Fibroblast of skin of abdomen (primary cell): ENCODE data around the gene UBE2D3. TPM values are rescaled to one million over a fixed set of nuclear protein-coding genes. Genes with fewer than 3 reads are reported as not detected.
"Not testable (repeated sequence)": the region's sequence is repeated elsewhere in the genome, so short reads cannot be mapped to it uniquely, and the experiment has no call there.

Experiments
- DNase-seq: peaks from one replicate; pipeline ENCODE4 v3.0.0-alpha.2; 2013
- polyA plus RNA-seq, 2 experiments: library from polyadenylated mRNA; unstranded; fragments of 120-200 nt; gene quantifications; one replicate each; pipeline ENCODE4 v1.2.1, GENCODE V29; 2013; ENCODE audit not compliant: insufficient read length in 2 of 2

Gene UBE2D3
- 302 TPM for polyA plus RNA-seq (2013, experiment 1 of 2; ENCODE audit: insufficient read length)
- 266 TPM for polyA plus RNA-seq (2013, experiment 2 of 2; ENCODE audit: insufficient read length)

GRCh38 chr4:102826890-102827673 is at the start of gene UBE2D3:
Gene UBE2D3, minus strand, starts transcription at chr4:102827551. Its CDS starts 1,043 bp downstream, at chr4:102826508.
- DNase-seq: peak; percentile 97

GRCh38 chr4:102871772-102872171 is 44.4 kb upstream of the UBE2D3 start:
- no peak for DNase-seq

- peak; percentile 1 for DNase-seq
These were observed 42.3 kb upstream of the UBE2D3 start for GRCh38 chr4:102869569-102870197.

- peak; percentile 93 for DNase-seq
These were observed 41.6 kb upstream of the UBE2D3 start, which contains the start of gene CISD2 for GRCh38 chr4:102868781-102869568. Gene CISD2, plus strand, starts transcription at chr4:102868992. Its CDS starts 93 bp downstream, at chr4:102869085.

- no peak for DNase-seq
These were observed 40.9 kb upstream of the UBE2D3 start for GRCh38 chr4:102868153-102868780.

- no peak for DNase-seq
These were observed 40.2 kb upstream of the UBE2D3 start for GRCh38 chr4:102867278-102868152.

GRCh38 chr4:102865327-102865726 is 38.0 kb upstream of the UBE2D3 start:
- not testable (repeated sequence) for DNase-seq

- no peak for DNase-seq
These were observed 35.4 kb upstream of the UBE2D3 start for GRCh38 chr4:102862747-102863146.

GRCh38 chr4:102862016-102862415 is 34.7 kb upstream of the UBE2D3 start:
- DNase-seq: no peak

- no peak for DNase-seq
These were observed 33.4 kb upstream of the UBE2D3 start for GRCh38 chr4:102860611-102861324.

- DNase-seq: no peak
These were observed 31.6 kb upstream of the UBE2D3 start for GRCh38 chr4:102858828-102859464.

GRCh38 chr4:102850370-102850769 is 23.0 kb upstream of the UBE2D3 start:
- no peak for DNase-seq

GRCh38 chr4:102849579-102850104 is 22.3 kb upstream of the UBE2D3 start:
- no peak for DNase-seq

- DNase-seq: no peak
These were observed 20.3 kb upstream of the UBE2D3 start for GRCh38 chr4:102847687-102848086.

- DNase-seq: peak; percentile 16
These were observed 16.6 kb upstream of the UBE2D3 start for GRCh38 chr4:102843938-102844337.

- no peak for DNase-seq
These were observed 15.9 kb upstream of the UBE2D3 start for GRCh38 chr4:102843273-102843672.

- DNase-seq: no peak
These were observed 15.0 kb upstream of the UBE2D3 start for GRCh38 chr4:102842367-102842766.

- DNase-seq: no peak
These were observed 9.2 kb upstream of the UBE2D3 start for GRCh38 chr4:102836596-102836995.

- DNase-seq: no peak
These were observed 5.3 kb upstream of the UBE2D3 start for GRCh38 chr4:102832667-102833066.

GRCh38 chr4:102832105-102832504 is 4.8 kb upstream of the UBE2D3 start:
- DNase-seq: no peak
